DMS79 treated with DMSO at 0.1 percent for 48 hours (cell line): ENCODE results near the gene INVS.
"Not testable (repeated sequence)": the region's sequence is repeated elsewhere in the genome, so short reads cannot be mapped to it uniquely, and the experiment has no call there.

Experiments used
- DNase-seq: peaks from one replicate; lab custom pipeline; 2025; lab: John Stamatoyannopoulos, UW

The INVS gene

DNA sequence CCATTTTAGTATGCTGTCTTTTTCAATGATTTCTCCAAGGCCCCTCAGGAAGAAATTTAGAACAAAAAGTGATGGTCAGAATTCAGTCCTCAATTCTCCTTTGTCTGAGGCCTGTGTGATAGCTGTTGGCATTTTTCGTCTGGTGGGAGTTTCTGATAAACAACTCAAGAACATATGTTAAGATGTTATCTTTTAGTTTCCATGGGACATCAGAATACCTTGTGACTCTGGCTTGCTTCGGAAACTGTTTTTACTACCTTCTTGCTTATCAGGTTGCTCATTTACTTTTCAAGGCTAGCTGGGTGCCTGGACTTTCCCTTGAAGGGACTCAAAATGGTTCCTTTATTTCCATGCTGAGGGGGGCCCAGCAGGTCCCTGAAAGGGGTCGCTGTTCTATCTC lies 97.2 kb downstream of the INVS start:
- no peak for DNase-seq

DNA sequence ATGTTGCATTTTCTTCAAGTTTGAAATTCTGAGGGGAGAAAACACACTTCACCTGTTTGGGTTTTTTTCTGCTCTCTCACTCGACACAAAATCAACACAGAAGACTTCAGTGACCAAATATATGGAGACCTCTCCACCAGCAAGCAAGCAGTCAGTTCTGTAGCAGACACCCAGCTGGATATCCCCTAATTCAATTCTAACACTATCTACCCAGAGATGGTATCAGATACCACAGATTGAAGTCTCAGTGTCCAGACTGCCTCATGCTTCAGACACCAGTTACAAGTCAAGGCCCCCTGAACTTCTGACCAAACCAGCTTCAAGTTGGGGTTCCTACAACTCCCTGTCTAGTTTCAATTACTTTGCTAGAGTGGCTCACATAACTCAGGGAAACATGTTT lies 97.8 kb downstream of the INVS start:
- DNase-seq = no peak

DNA sequence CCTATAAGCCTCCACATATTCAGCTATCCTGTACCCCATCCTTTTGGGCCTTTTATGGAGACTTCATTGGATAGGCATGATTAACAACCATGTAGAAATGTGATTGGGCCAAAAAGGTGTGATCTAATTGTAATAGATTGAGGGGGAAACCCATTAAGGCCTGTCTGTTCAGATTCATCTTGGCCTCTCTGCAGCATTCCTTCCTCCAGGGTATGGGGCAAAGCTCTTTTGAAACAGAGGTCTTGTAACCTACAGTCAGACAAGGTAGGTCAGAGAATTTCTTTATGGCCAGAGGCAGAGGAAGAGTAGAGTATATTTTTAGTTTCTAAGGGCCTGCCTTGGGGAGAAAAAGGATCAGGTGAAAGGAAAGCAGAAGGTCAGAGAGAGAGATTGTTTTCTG lies 98.5 kb downstream of the INVS start:
- no peak for DNase-seq

- DNase-seq = no peak
Measured at GRCh38 chr9:100202806-100203205, 103.8 kb downstream of the INVS start.

GRCh38 chr9:100204796-100205195 lies 105.8 kb downstream of the INVS start:
- DNase-seq = no peak

- DNase-seq = no peak
Measured at GRCh38 chr9:100206899-100207298, 107.9 kb downstream of the INVS start.

DNA sequence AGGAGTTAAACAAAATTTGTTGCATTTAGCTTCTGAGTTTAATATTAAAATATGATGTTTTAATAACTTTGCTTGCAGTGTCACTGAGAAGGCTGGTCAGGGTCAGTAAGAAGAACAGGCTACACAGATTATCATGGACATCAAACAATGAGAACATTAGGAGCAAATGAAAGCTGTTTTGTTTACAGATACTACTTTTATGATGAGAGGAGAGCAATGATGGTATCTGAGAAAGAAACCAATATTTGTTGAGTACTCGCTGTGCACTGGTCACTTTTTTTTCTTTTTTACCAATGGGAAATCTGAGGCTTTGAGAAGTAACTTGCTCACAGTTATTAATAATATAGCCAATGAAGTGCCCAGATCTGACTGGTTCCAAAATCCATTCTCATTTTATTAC lies 109.6 kb downstream of the INVS start:
- no peak for DNase-seq

DNA sequence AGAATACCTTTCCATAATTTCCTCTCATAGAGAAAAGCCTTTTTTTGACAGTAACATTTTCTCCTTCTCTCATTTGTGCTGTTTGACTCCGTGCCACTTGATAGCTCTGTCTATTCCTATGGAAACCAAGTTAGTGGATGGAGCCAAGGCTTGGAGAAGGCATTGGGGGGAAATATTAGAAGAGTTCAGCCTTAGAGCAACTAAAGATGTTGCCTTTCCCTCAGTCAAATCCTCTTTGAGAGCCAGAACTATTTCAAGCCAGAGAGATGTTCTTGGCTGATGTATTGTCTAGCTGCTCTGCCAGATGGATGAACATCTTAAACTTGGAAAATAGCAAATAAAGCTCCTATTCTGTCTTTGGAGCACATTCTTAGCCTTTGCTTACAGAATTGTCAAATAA lies 112.4 kb downstream of the INVS start:
- DNase-seq = no peak

- DNase-seq = no peak
Measured at GRCh38 chr9:100213730-100214477, 114.9 kb downstream of the INVS start.

DNA sequence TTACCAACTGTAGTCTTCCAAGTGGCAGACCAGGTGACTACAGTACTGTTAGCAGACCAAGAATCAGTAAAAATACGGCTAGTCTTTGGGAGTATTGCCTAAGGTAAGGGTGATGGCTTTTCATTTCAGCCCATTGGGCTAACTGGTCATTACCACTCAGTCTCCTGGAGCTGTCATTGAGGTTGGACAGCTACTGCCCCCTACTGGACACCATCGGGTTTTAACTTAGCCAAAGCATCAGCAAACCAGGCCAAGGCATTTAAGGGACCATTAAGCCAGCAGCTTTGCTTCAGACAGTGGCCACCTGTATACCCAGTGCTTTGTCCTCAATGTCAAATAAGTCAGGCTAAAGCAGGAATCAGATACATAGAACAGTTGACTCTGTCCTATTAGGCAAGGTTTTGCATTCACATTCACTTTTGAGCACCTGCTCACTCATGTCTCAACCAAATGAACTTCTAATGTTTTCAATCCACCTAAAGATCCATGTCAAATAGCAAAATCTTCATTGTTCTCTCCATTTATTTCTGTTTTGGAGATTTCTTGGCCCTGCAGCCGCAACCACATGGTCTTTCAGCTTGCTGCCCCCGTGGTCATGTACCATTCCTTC lies 117.2 kb downstream of the INVS start:
- DNase-seq = no peak

DNA sequence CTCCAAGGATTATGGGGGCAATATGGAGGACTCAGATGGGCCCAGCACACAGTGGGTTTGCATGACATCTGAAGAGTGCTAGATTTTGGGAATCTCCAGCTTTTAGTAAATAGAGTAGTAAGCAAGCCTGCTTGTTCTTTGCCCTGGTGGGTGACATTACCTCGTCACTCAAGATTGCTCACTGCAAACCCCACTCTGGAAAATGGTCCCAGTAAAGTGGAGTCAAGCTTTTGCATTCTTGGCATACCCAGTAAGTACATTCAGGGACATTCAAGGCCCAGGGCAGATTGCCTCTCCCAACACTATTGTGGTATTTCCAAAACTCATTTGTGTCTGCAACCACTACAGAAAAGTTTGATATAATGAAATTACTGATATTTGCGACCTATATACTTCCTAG lies 118.5 kb downstream of the INVS start:
- no peak for DNase-seq

DNA sequence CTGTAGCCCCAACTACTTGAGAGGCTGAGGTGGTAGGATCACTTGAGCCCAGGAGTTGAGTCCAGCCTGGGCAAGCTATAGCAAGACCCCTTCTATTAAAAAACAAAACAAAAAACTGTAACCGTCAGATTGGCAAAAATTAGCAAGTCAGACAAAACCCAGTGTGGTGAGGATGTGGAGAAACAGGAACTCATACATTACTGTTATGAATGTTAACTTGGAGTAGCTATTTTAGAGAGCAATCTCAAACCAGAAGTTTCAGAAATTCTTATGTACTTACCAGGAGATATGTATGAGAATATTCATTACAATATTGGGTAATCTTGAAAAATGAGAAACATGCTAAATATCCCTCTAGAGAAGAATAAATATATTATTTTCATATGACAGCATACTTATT lies 120.3 kb downstream of the INVS start:
- DNase-seq = no peak

GRCh38 chr9:100220936-100221335 lies 121.9 kb downstream of the INVS start:
- no peak for DNase-seq

DNA sequence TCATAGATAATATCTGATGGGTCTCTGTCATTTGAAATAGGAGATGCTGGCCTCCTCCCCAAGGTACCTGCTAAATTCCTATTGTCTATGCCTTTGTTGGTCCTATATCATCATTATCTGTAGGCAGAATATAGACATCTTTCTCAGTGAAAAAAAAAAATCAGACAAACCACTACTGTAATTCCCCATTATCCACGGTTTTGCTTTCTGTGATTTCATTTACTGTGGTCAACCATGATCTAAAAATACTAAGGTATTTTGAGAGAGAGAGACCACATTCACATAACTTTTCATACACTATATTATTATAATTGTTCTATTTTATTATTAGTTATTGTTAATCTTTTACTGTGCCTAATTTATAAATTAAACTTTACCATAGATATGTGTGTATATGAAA lies 122.5 kb downstream of the INVS start:
- no peak for DNase-seq

DNA sequence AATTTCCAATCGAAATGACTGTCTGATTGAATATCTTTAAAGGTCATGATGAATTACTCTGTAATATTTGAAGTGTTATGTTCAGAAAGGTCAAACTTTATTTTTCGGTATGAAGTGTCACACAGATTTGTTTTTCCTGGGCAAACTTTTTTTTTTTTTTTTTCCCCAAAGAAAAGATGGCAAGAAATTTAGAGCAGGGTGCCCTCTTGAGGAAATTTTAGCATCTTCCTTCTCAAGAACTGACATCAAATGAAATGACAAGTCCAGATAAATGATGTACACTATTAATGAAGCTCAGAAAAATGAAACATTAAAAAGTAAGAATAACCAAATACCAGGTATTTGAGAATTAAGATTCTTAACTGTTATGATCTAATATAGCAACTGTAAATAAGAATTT lies 123.6 kb downstream of the INVS start:
- DNase-seq = no peak

GRCh38 chr9:100227636-100228035 lies 128.6 kb downstream of the INVS start:
- DNase-seq = no peak

DNA sequence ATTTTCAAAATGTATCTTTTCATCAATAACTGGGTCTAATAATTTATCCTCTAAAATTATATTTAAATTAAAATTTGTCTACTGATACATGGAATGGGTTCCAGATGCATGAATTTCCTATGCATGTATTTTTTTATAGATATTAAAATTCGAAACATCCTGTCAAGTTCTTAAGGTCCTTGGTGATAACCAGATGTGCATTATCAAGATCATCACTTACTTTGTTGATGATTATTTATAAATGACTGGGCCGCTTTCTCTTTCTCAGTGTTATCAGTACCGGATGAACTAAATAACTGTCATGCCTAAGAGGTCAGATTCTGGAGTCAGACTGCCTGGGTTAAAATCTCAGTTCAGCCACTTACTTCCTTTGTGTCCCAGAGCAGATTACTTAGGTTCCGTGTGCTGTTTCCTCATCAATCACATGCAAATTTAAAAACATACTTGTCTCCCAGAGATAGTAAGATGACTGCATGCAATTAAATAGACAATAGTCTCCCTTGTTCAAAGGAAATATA lies 129.4 kb downstream of the INVS start:
- no peak for DNase-seq

GRCh38 chr9:100229136-100229535 lies 130.1 kb downstream of the INVS start:
- no peak for DNase-seq

GRCh38 chr9:100229561-100229960 lies 130.5 kb downstream of the INVS start:
- peak; percentile 64 for DNase-seq

- DNase-seq = not testable (repeated sequence)
Measured at GRCh38 chr9:100236986-100237385, 137.9 kb downstream of the INVS start.

GRCh38 chr9:100240512-100240911 lies 141.5 kb downstream of the INVS start:
- DNase-seq = no peak

- no peak for DNase-seq
Measured at GRCh38 chr9:100267211-100267610, 168.2 kb downstream of the INVS start.

- no peak for DNase-seq
Measured at GRCh38 chr9:100268271-100268670, 169.2 kb downstream of the INVS start.

GRCh38 chr9:100269656-100270055 lies 170.6 kb downstream of the INVS start:
- no peak for DNase-seq
